Lung (tissue), 12 donors: ENCODE measurements around the gene TTC27. TPM values are rescaled to one million over a fixed set of nuclear protein-coding genes. Genes with fewer than 3 reads are reported as not detected.

Experiments used
- ATAC-seq: fragments of 200-7000 bp; cut with Tn5 transposase; one replicate; pipeline ENCODE4 v1.9.1; 2020; ENCODE audit warnings: moderate number of reproducible peaks; ENCODE audit not compliant: insufficient read depth, low FRiP score
- DNase-seq, 3 donors: peaks; one replicate each; pipeline ENCODE4 v3.0.0-alpha.2; 2013 to 2017
- H3K27ac ChIP-seq, 2 donors: one replicate each; pipeline ENCODE4 v1.5.1; 2013; ENCODE audit warnings: mild to moderate bottlenecking in 2 of 2, moderate library complexity in 2 of 2, control low read depth in 1 of 2, inconsistent platforms in 1 of 2, low read depth in 1 of 2, low read length in 1 of 2
- H3K27me3 ChIP-seq, 3 donors: one replicate each; pipeline ENCODE4 v1.5.1; 2013; ENCODE audit warnings: low read length in 2 of 3; ENCODE audit not compliant: control insufficient read depth in 3 of 3, insufficient read depth in 3 of 3
- H3K36me3 ChIP-seq, 4 donors: one replicate each; pipeline ENCODE4 v1.5.1; 2013; ENCODE audit warnings: low read length in 4 of 4, mild to moderate bottlenecking in 1 of 4, moderate library complexity in 1 of 4; ENCODE audit not compliant: control insufficient read depth in 4 of 4, insufficient read depth in 4 of 4
- H3K4me1 ChIP-seq, 5 donors: one replicate each; pipeline ENCODE4 v1.5.1; 2013; ENCODE audit warnings: low read length in 5 of 5, mild to moderate bottlenecking in 2 of 5, moderate library complexity in 1 of 5; ENCODE audit not compliant: control insufficient read depth in 5 of 5, insufficient read depth in 5 of 5
- H3K4me3 ChIP-seq: one replicate; pipeline ENCODE4 v1.5.1; 2013; ENCODE audit warnings: mild to moderate bottlenecking, control low read depth, moderate library complexity
- H3K9ac ChIP-seq, 2 donors: one replicate each; pipeline ENCODE4 v1.5.1; 2013; ENCODE audit warnings: low read length in 2 of 2, control low read depth in 1 of 2; ENCODE audit not compliant: insufficient read depth in 1 of 2
- H3K9me3 ChIP-seq, 4 donors: one replicate each; pipeline ENCODE4 v1.5.1; 2013; ENCODE audit warnings: low read length in 3 of 4, mild to moderate bottlenecking in 1 of 4, moderate library complexity in 1 of 4; ENCODE audit not compliant: control insufficient read depth in 4 of 4, insufficient read depth in 3 of 4
- WGBS, 2 donors: extraction: QIAGEN DNeasy Blood & Tissue Kit; methylation state at CpG; one replicate each; pipeline ENCODE4 v1.1.7; 2013; 5-methylcytosine and 5-hydroxymethylcytosine counted together
- polyA plus RNA-seq, 2 donors: library from polyadenylated mRNA; stranded (reverse); fragments of 200-250 nt; gene quantifications; one replicate each; pipeline ENCODE4 v1.2.1, GENCODE V29; 2013
- total RNA-seq, 2 donors: library from RNA; depleted of rRNA in 1 of 2; stranded (reverse); fragments of >200 nt in 1 of 2; gene quantifications; one replicate each; pipeline ENCODE4 v1.2.1, GENCODE V29; 2014 to 2021
- TF ChIP-seq, protein P1 (sequence below): IDR thresholded peaks from 2 replicates; pipeline ENCODE4 v1.5.1; 2012; ENCODE audit warnings: mild to moderate bottlenecking; ENCODE audit errors: control extremely low read depth, extremely low read depth
- donor health status: control.
- donor health status: control.
- donor health status: Bipolar disorder and iron deficiency.
- donor health status: healthy.
- donor health status: DM: yes; HTN: yes; CAD: no.

TTC27 gene
- total and polyA plus RNA-seq, 4 donors = 5.2 to 17.4 (median 12.3) TPM

DNA sequence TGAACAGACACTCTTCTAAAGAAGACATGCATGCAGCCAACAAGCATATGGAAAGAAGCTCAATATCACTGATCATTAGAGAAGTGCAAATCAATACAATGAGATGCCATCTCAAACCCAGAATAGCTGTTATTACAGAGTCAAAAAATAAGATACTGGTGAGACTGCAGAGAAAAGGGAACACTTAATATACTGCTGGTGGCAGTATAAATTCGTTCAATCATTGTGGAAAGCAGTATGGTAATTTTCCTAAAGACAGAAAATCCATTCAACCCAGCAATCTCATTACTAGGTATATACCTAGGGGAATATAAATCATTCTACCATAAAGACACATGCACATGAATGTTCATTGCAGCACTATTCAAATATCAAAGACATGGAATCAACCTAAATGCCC, 202.3 kb downstream of the TTC27 start:
- Histone ChIP-seq H3K9ac (no peak overlapping the region), H3K9me3 (peaks cover 0 to 3% (median under 1%) of the 10 kb centered on the region in 4 donors), H3K27ac (no peak overlapping the region), H3K4me1 (peaks cover 0 to 28% (median 11%) of the 10 kb centered on the region in 5 donors), H3K27me3 (no peaks in the 10 kb centered on the region), H3K36me3 (no peaks in the 10 kb centered on the region), H3K4me3 (no peak overlapping the region)
- DNase-seq (no peak), ATAC-seq (no peak)
- WGBS, 2 donors = 91 to 97% methylated on average over 1 of the region's 1 CpG
- TF ChIP-seq, protein P1, sequence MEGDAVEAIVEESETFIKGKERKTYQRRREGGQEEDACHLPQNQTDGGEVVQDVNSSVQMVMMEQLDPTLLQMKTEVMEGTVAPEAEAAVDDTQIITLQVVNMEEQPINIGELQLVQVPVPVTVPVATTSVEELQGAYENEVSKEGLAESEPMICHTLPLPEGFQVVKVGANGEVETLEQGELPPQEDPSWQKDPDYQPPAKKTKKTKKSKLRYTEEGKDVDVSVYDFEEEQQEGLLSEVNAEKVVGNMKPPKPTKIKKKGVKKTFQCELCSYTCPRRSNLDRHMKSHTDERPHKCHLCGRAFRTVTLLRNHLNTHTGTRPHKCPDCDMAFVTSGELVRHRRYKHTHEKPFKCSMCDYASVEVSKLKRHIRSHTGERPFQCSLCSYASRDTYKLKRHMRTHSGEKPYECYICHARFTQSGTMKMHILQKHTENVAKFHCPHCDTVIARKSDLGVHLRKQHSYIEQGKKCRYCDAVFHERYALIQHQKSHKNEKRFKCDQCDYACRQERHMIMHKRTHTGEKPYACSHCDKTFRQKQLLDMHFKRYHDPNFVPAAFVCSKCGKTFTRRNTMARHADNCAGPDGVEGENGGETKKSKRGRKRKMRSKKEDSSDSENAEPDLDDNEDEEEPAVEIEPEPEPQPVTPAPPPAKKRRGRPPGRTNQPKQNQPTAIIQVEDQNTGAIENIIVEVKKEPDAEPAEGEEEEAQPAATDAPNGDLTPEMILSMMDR = no peak

DNA sequence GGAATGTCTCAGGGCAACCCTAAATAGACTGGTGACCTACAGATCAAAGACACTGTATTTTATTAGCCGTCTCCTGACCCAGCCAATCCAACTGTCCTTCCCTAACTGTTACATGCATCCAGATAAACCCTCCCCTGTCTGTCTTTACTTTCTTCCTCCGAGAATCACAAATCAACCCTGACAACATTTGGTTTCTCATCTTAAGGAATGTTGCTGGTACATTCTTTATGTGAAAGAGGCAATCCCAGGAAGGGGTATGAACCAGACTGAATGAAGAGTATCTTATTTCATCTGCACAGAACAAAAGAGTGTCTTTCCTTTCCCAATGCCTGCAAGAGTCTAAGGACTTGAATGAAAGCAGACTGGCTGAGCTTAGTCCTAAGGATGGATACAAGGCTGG, 205.0 kb downstream of the TTC27 start:
- DNase-seq = no peak

DNA sequence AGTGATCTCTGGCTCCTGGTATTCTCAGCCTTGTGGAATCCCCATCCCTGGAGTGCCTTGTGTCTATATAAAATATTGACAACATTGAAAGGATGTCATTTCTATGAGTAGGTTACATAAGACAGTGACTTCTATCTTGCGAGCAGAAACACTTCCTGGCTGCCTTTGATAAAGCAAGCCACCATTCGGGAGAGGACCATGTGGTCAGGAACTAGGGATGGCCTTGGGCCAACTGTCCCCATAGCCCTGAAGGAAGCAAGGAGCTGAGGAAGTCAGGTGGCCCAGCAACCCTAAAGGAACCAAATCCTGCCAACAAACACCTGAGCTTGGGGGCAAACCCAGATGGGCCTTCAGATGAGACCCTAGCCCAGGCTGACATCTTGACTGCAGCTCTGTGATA, 205.9 kb downstream of the TTC27 start:
- ATAC-seq = no peak
- Histone ChIP-seq H3K27me3 (no peaks in the 10 kb centered on the region), H3K4me1 (peaks cover 0 to 8% (median 2%) of the 10 kb centered on the region in 5 donors), H3K9ac (no peak overlapping the region), H3K27ac (no peak overlapping the region), H3K9me3 (peaks cover 0 to 3% (median under 1%) of the 10 kb centered on the region in 4 donors), H3K4me3 (no peak overlapping the region), H3K36me3 (no peaks in the 10 kb centered on the region)
- TF ChIP-seq, protein P1 = no peak
- WGBS, 2 donors = 38 to 55% methylated on average over 2 of the region's 2 CpGs
- DNase-seq = no peak

More for the DNA sequence above, 205.0 kb downstream of the TTC27 start:
- Histone ChIP-seq H3K27me3 (no peaks in the 10 kb centered on the region), H3K9me3 (peaks cover 0 to 3% (median under 1%) of the 10 kb centered on the region in 4 donors), H3K36me3 (no peaks in the 10 kb centered on the region), H3K4me3 (no peak overlapping the region), H3K4me1 (peaks cover 0 to 8% (median 2%) of the 10 kb centered on the region in 5 donors), H3K9ac (no peak overlapping the region), H3K27ac (no peak overlapping the region)
- no peak for ATAC-seq
- WGBS, 2 donors = 75 to 91% methylated on average over 2 of the region's 2 CpGs
- TF ChIP-seq, protein P1 = no peak

DNA sequence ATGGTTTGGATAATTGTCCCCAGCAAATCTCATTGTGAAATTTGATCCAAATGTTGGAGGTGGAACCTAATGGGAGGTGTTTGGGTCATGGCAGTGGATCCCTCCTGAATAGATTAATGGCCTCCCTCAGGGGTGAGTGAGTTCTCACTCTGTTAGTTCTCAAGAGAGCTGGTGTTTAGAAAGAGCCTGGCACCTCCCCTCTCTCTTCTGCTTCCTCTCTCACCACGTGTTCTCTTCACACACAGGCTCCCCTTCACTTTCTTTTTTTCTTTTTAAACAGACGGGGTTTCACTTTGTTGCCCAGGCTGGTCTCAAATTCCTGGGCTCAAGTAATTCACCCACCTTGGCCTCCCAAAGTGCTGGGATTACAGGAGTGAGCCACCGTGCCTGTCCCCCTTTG, 207.3 kb downstream of the TTC27 start:
- Histone ChIP-seq H3K9ac (no peak overlapping the region), H3K4me3 (no peak overlapping the region), H3K27me3 (no peaks in the 10 kb centered on the region), H3K9me3 (no peaks in the 10 kb centered on the region), H3K4me1 (peaks cover 0 to 8% (median 7%) of the 10 kb centered on the region in 5 donors), H3K36me3 (no peaks in the 10 kb centered on the region), H3K27ac (no peak overlapping the region)
- TF ChIP-seq, protein P1 = no peak
- 46 to 58% methylated on average over 3 of the region's 3 CpGs for WGBS, 2 donors
- ATAC-seq = no peak
- no peak for DNase-seq
